Stimulated activated CD4-positive, alpha-beta T cell treated with anti-CD3 and anti-CD28 coated beads, Interleukin-12 subunit alpha, Interleukin-12 subunit beta, amount 100 ng/mL, for 4 hours (primary cell): Measurements from ENCODE around the gene TASL.
"Not testable (repeated sequence)": the region's sequence is repeated elsewhere in the genome, so short reads cannot be mapped to it uniquely, and the experiment has no call there.

ENCODE experiments used
- DNase-seq: peaks from one replicate; pipeline ENCODE4 v3.0.0-alpha.2; 2020

Gene TASL

DNA sequence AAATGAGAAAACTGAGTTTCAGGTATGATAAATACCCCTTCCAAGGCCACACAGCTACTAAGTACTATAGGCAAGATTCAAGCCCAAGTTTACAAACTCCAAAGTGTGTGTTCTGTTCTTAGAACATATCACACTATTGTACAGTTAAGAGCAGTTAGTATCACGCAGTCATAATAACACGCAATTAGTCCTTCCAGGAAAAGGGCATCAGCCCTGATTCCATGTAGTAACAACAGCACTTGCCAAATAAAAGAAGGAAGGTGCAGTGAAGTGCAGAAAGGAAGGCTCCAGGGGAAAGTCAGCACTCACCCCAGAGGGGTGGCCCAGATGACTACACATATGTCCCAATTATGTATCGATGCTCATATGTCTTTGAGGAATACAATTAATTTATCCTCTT lies 4.4 kb downstream of the TASL start:
- no peak for DNase-seq

DNA sequence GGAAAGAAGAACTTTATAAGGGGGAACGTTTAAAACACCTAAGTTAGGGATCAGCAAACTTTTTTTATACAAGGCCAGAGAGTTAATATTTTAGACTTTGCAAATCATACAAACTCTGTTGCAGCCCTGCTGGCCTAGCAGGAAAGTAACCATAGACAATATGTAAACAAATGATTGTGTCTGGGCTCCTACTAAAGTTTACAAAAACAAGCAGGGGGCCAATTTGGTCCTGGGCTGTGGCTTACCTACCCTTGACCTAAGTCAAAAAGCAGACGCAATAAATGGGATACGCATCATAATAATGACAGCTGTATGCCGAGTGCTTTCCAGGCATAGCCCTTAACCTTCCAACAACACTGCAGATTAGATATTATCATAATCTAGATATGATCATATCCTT lies 4.9 kb downstream of the TASL start:
- DNase-seq = no peak

DNA sequence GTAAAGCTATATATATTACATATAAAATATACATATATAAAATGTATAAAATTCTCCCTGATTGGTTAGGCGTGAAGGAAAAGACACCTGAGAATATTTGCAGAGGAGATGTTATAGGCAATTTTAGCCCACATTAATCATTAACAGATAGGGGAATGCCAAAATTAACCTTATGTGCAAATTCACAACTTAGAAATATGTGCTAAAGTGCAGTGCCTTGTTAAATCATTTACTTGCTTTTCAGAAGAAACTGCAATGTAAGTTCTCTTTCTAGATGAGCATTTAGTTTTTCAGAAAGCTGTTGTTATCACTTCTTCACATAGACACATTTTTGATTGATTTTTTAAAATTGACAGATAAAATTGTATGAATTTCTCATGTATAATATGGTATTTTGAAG lies 5.6 kb downstream of the TASL start:
- DNase-seq = no peak

DNA sequence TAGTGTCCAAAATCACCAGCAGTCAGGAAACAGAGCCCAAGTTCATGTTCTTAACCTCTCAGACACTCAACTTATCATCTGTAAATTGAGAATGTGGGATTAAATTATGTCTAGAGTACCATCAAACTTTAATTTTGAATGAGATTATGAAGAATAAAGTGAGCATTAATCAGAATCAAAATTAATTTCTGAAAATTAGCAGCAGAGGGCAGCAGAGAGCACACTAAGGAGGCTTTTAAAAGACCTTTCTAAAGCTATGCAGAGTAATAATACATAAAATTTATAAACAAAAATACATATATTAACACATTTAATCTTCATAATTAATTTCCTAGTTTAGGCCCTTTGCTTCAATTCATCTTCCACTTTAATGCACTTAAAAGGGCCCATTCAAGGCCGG lies 7.1 kb downstream of the TASL start:
- DNase-seq = no peak

- DNase-seq = no peak
Observed at GRCh38 chrX:30568136-30568535, 9.4 kb downstream of the TASL start.

DNA sequence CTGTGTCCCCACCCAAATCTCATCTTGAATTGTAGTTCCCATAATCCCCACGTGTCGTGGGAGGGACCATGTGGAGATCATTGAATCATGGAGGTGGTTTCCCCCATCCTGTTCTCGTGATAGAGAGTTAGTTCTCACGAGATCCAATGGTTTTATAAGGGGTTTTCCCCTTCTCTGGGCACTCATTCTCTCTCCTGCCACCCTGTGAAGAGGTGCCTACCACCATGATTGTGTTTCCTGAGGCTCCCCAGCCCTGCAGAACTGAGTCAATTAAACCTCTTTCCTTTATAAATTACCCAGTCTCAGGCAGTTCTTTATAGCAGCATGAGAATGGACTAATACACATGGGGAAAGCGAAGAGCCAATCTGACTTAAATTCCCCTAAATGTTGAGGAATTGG lies 14.5 kb downstream of the TASL start:
- DNase-seq = not testable (repeated sequence)

DNA sequence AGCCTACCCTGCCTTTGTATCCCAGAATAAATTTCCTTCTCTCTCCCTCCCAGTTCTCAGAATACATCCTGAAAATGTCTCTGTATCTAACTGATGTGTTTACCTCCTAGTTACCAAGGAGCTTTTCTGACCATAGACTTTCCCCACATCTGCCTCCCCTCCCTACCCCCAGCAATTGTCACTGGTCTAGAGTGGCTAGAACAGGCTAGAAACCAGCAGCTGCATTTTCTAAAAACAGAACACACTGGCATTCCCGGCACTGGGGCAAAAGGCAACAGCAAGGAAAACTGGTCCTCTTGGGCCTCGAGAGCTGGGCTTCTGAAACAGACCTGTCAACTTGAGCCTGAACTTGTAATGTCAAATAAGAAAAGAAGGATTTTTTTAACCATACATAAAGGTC lies 16.4 kb downstream of the TASL start:
- no peak for DNase-seq

GRCh38 chrX:30538271-30538670 lies 39.3 kb downstream of the TASL start:
- DNase-seq = no peak

GRCh38 chrX:30533835-30534234 lies 43.7 kb downstream of the TASL start:
- DNase-seq = no peak

- DNase-seq = no peak
Observed at GRCh38 chrX:30533266-30533665, 44.3 kb downstream of the TASL start.

- DNase-seq = no peak
Observed at GRCh38 chrX:30530606-30531005, 47.0 kb downstream of the TASL start.

GRCh38 chrX:30525732-30526131 lies 51.8 kb downstream of the TASL start:
- DNase-seq = no peak

DNA sequence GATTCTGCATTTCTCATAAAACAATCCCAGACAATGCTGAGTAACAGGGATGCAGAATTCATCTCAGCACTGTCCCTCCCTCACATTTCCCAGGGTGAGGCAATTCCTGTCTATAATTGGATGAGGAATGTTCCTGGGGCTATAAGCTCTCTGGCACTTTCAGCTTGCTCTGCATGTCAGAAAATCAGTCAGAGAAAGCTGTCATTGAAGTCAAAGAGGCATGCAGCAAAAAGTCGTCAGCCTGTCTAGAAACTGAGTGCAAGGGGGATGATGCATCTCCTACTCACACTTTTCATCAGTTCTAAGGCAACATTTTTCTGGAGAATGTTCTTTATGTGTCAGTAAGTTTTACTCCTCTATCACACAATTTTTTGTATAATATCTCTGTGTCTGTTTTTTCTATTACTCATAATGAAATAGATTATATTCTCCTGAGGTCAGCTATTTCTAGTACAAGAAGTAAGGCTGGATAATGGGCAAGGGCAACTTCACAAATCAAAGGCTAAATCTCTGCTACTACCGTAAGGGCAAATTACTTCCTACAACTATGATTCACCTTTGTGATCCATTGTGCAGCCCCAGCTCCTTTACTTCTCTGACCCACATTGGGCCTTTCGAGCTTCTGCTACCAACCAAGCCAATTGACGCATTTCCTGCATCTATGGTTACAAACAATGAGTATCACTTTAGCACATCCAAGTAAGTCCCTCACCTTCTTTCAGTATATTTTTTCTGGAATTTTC lies 56.0 kb downstream of the TASL start:
- DNase-seq = no peak

GRCh38 chrX:30513284-30513683 lies 64.3 kb downstream of the TASL start:
- no peak for DNase-seq
